Inferior parietal cortex (tissue), 1 donor: ENCODE results near the gene INPP5B.
"Not testable (repeated sequence)": the region's sequence is repeated elsewhere in the genome, so short reads cannot be mapped to it uniquely, and the experiment has no call there.

Source experiments
- DNase-seq: peaks from one replicate; pipeline ENCODE4 v3.0.0-alpha.2; 2016; ENCODE audit errors: extremely low spot score

The INPP5B gene

DNA sequence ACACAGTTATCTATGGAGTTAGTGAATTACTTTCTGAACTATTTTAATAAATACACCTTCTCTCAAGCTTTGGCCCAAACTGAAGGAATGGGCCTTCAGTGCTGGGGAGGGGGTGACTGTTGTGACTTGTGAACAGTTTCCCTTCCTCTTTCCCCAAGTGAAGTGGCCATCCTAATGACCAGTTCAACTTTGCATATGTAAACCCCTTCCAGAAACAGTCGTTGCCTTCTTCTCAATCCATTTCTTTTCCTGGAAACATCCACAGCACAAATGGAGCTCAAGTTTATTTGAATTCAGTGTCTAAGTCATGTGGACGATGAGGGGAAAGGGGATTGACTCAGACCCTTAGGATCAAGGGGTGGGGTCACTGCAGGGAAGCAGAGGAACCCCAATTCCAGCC lies 1.3 kb upstream of the INPP5B start:
- no peak for DNase-seq

DNA sequence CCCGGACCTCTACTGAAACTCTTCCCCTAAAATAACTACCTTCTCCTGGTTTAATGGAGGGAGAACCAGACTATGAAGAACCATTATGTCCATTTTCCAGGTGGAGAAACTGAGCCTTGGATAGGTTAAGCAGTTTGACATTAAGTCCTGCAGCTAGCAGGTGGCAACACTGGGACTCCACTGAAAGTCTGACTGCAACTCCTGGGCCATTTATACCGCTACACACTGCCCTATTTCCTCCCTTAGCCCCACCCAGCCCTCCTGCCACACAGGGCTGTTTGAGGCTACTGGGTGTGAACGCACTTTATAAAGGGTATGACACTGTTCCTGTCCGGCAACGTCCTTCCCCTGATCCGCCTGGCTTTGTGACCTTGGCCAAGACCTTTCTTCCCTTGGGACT lies 511 bp upstream of the INPP5B start:
- DNase-seq: no peak

DNA sequence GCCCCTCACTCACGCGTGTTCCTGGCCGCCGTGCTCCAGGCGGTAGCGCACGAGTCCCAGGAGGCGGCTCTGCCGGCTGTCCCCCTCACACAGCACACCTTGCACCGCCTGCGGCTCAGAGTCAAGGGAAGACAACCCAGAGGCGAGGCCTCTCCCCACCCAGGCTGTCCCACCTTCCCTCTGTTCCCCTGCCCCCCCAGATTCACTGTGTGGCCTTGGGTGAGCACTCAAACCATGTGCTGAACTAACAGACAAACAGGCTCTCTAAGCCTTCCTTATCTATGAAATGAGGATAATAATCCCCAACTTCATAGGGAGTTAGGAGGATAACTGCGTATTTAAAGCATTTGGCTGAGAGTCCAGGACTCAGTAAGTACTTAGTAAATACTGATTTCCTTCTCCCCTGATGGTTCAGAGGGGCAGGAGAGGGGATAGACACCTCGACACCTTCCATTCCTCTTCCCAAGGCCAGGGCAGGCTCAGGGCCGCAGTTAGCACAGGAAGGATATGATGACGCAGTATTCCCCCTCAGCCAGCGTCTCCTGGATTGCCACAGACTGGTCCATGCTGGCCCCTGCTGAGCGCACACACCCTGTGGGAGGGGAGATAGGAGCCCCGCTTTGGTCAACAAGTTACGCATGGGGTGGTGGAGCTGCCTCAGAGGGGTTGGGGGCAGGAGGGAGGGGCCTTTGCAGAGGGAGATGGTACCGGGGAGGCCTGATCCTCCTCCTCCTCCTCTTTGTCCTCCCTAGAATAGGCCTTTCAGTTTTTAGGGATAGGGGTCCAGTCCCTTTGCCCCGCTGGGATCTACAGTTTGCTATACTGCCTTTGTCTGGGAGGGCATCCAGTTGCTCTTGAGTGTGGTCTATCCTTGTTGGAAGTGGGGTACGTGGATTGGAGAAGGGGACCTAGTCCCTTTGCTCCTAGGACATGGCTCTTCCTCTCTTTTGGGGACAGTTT lies 830 bp downstream of the INPP5B start:
- DNase-seq: peak; percentile 47

DNA sequence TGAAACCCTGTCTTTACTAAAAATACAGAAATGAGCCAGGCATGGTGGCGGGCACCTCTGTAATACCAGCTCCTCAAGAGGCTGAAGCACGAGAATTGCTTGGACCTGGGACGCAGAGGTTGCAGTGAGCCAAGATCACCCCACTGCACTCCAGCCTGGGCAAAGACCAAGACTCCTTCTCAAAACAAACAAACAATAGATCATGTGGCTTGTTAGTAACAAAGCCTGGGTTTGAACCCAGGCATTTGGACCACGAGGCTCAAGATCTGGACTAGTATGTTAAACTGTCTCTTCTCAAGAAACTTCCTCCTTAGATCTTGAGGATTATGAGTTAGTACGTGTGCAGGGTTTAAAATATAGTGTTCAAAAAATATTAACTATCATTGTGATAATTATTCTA lies 1.6 kb downstream of the INPP5B start:
- DNase-seq: no peak

DNA sequence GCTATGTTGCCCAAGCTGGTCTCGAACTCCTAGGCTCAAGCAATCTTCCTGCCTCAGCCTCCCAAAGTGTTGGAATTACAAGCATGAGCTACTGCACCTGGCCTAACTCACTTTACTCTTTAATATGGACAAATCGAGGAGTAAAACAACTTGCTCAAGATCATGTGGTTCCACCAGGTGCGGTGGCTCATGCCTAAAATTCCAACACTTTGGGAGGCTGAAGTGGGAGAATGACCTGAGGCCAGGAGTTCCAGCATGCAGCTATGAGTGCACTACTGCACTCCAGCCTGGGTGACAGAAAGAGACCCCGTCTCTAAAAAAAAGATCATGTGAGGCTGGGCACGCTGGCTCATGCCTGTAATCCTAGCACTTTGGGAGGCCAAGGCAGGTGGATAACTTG lies 2.0 kb downstream of the INPP5B start:
- no peak for DNase-seq

DNA sequence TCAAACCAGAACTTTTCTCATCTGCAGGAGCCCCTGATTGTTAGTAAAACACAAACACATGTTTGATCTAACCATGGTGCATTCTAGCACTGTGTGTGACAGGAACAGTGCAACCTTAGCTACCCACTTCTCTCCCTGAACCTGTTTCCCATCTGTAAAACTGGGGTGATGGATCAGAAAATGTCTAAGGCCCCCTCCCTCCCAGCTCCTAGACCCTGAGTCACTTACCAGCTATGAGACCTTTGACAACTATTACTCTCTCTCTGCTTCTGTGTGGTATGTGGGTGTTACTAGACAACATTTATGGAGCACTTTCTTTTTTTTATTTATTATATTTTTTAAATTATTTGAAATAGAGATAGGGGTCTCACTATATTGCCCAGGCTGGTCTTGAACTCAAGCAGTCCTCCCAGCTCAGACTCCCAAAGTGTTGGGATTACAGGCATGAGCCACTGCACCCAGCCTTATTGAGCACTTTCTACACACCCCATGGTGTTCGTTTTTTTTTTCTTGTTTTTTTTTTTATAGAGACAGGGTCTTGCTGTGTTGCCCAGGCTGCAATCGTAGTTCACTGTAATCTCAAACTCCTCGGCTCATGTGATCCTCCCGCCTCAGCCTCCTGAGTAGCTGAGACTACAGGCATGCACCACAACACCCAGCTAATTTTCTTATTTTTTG lies 2.6 kb downstream of the INPP5B start:
- DNase-seq: no peak

DNA sequence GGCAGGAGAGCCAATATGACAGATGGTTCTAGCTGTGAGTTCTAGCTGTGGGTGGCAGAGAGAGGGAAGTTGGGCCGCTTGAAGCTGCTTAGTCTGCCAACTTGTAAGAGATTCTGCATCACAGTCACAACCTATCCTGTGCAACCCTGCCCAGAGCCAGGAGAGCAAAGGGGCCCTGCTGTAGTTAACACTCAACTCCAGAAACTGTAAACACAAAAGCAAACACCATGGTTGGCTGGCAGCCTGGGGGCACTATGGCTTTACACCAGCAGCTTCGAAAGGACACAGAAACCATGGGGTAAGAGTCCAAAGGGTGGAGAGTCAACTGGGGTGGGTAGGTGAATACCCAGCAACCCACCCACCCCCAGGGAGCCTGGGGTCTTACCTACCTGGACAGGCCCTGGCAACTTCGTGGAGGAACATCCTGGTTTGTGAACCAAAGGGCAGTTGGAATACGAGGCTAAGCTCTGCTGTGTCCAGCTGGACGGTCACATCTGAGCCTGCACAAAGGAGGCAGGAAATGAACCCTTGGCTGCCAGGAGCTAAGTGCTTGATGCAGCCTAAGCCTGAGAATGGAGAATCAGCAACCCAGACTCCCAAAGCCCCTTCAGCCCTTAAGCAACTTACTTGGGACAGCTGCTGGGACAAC lies 6.4 kb downstream of the INPP5B start:
- DNase-seq: no peak

DNA sequence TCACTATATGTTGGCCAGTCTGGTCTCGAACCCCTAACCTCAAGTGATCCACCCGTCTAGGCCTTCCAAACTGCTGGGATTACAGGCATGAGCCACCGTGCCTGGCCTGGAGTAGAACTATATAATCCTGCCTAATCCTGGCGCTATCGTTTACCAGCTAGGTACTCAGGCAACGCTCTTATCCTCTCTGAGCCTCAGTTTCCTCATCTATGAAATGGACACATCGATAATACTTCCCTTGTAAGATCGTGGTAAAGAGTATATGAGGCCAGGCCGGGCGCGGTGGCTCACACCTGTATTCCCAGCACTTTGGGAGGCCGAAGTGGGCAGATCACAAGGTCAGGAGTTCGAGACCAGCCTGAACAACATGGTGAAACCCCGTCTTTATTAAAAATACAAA lies 10.1 kb downstream of the INPP5B start:
- not testable (repeated sequence) for DNase-seq

DNA sequence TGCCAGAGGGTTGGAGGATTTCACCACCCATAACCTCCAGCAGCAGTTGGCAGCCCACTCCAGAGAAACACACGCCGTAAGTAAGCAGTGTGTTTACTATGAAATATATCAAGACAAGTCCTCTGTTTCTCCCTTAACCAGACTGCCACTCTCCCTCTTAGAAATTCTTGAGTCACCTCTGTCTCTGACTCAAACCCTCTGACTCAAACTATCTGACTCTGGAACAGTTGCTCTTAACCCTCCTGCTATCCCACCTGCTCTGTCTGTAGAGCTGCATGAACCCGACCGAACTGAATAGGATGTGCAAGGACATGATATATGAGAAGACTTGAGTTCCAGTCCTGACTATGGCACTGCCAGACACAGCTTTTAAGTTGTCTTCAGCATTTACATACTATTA lies 14.1 kb downstream of the INPP5B start:
- DNase-seq: no peak

DNA sequence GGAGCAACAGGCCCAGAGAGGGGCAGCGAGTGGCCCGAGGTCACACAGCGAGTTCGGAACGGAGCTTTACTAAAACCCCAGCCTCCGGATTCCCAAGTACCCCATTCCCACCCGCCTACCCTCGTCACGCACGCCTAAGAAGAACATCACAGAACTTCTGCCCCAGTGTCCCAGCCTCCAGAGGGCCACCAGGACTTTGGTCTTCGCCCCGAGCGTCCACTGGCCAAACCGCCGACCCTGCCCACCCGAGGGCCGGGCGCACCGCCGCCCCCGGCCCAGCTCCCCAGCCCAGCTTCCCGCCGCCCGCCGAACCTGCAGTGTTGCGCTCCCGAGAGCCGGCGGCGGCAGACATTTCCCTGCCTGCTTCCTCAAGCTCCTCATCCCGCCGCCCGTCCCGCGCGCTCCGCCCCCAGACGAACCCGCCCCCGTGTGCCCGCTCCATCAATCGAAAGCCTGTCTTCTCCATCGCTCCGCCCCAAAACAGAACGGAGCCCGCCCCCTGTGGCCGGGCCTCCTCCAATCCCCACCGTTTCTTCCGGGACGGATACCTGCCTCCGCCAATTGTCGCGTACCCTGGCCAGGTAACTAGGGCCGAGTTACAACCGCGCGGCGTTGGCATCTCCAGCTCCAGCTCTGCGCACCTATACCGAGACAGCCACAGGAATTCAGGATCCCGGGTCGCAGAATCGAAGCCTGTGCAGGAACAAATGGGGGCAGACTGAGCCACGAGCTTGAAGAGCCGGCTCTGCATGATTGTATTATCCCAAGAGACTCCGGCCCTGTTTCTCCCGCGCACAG lies 15.3 kb downstream of the INPP5B start:
- peak; percentile 96 for DNase-seq

DNA sequence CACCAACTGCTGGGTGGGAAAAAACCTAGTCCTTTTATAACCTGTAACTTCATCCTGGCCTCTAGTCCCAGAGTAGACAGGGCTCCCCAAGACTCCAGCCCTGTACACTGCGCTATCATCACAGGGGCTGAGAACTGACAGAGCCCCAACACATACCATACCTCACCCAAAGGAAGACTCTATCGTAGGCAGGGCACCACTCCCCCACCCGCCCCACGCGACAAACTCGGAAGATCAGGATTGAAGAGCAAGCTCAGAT lies 15.8 kb downstream of the INPP5B start:
- DNase-seq: no peak

DNA sequence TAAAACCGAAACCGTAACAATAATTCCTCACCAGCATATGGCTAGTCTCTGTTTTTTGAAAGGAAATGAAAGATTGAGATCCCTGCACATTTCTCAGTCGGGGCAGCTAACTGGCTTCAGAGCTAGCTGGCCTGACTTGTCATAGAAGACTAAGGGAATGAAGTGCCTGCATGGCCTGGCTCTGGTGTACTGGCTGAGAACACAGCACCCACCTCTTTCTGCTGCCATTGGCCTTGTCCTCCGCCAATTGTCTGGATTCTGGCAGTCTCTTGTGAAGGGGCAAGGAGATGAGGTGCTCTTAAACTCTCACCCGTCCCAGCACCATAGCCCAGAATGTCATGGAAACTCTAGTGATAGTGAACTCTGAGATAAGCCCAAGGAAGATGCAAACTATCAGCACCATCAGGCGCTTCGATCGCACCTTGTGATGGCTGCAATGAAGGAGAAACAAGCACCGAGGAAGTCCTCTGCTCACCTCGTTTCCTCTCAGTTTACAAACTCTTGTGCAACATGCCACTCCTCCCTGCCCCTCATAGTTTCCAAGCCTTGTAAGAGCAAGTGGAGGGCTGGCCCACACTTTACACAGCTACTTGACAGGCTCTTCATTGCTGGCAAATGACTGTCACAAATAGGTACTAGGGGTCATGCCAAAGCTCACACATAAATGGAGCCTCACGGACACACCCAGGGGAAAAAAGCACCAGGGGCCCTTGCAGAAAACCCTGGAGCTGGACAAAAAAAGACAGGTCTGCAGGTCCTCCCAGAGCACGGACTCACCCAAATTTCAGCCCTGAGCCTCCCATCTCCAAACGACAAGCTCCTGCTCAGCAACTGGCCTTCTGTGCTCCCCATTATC lies 16.4 kb downstream of the INPP5B start:
- no peak for DNase-seq

DNA sequence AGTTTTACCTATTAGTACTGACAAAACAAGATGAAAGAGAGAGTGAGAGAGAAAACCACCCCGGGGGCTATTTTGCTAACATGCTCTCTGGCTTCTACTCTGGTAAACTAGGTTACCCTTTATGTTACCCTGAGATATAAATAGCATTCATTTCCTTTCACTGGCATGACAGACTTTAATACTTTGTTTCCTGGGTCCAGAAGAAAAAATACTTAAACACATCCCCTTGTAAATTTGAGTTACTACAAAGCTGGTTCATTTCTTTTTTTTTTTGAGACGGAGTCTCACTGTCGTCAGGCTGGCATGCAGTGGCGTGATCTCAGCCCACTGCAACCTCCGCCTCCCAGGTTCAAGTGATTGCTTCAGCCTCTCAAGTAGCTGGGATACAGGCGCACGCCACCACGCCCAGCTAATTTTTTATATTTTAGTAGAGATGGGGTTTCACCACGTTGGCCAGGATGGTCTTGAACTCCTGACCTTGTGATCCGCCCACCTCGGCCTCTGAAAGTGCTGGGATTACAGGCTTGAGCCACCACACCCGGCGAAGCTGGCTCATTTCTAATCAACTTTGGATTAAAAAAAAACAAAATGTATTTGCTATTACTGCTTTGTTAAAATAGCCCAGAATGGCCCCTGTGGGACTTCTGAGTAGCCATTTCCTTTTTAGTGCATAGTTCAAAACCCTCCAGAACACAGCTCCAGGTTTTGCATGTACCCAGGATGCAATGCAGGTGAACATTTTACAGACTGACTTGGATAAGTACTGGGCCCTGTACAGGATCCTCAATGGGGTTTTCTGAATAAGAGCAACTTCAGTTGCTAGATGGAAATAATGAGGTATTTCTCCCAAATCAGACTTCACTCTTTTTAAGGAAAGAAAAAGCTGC lies 20.6 kb downstream of the INPP5B start:
- no peak for DNase-seq

DNA sequence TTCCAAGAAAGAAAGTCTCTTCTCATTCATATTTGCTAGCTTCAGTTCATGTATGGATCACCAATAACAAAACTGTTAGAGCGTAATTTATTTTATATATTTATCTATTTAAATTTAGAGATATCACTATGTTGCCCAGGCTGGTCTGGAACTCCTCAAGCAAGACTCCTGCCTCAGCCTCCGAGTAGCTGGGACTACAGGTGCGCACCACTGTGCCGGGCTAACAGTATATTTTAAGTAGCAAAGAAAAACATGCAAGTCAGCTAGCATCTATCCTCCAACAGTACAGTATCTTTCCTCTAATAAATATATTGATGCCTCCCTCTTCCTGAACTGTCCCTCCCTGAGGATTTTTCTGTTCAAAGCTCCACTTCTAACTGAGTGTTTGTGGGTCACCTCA lies 21.5 kb downstream of the INPP5B start:
- no peak for DNase-seq

DNA sequence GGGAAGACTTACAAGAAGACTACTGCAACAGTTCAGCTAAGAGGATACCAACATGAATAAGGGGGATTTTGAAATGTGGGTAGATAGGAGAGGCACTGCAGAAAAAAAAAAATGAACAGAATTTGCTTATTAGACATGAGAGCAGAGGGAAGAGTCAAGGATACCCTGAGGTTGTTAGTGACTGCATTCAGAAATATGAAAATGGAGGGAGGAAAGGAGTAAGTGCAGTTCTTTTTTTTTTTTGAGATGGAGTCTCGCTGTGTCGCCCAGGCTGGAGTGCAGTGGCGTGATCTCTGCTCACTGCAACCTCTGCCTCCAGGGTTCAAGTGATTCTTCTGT lies 23.3 kb downstream of the INPP5B start:
- DNase-seq: no peak

DNA sequence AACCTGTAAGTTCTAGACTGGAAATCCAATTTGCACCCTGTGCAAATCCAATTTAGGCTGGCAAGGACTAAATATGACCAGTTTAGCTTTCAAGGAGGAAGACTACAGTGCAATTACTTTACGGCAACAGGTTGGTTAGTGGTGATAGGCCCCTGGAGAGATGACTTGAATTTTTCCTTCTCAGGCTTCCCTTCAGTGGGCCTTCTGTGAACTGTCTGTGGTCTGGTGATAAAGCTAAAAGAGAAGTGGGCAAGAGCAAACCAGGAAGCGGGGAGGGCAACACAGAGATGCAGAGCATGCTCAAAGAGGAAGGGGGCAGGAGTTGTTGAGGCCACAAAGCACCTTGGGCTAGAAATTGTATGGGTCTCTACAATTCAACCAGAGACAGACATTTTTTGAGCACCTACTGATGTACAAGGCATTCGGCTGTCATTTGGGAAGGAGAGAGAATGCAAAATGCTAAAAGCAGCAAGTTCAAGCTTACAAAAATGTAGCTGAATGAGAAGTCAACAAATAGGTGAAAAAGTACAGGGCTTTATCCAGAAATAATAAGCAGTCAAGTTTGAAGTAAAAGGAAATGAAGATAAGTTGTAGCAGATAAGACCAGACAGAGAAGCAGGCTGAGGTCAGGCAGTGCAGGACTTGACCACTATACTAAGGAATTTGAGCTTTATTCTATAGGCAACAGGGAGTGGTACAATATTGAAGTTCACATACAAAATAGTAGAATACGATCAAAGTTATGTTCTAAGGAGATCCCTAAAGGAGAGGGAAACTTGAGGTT lies 23.9 kb downstream of the INPP5B start:
- peak; percentile 32 for DNase-seq

DNA sequence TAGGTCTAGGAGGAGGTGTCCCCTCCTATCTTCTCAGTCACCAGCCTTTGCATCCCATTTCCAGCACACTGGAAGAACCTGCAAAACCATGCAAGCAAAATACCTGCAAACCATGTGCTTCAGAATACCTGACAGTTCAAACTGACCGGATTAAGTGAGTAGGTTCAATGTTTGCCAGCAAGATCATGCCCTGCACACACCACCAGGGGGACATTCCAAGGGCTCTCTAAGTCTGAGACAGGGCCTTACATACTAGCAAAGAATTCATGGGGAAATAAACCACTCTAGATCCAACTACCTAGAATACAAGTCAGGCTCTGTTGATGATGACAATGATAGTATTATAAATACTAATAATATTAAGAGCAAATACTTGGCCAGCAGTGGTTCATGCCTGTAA lies 27.6 kb downstream of the INPP5B start:
- DNase-seq: no peak

DNA sequence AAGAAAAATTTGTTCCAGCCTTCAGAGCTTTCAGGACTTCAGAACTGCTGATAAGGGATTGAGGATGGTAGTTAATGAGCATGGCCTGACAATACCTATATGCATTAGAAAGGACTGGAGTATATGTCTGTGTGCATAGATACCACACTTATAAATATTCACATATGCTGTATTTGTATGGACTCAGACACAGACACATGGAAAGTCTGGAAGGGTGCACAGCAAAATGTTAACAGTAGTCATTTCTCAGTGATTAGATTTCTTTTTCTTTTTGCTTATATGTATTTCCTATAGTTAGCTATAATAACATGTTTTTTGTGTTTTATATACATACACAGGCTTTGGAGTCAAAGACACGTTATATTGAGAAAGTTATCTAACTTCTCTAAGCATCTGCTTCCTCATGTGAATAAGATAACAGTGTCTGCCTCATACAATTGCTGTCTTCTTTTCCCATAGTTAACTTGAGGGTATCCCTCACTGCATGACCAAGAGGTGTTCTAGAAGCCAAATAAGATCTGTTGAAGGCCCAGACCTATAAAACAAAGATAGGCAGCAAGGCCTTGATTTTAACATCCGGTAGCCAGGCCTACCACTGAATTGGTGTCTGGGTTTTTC lies 31.3 kb downstream of the INPP5B start:
- no peak for DNase-seq
